HG03095 (cell line): ENCODE results near the gene ARID1B.

ENCODE experiments used
- ATAC-seq: cut with Tn5 transposase; IDR thresholded peaks from one replicate; pipeline ENCODE4 v1.9.1; 2021; ENCODE audit warnings: moderate library complexity; ENCODE audit not compliant: unreplicated experiment

The ARID1B gene

DNA sequence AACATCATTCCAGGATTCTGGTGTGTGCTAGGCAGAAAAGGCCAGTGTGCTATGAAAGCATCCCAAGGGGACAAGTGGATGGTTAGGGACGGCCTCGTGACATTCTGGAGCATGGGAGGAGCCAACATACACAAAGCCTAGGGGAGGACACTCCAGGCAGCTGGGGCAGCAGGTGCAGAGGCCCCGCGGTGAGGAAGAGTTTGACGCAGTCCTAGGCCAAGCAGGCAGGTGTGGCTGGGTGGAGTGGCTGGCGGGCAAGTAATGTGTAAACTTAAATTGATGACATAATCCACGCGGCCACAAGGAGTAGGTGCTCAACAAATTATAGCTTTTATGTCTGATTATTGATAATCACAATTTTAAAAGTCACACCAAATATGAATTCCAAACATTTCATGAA is 452.5 kb downstream of the ARID1B start:
- ATAC-seq: no peak

DNA sequence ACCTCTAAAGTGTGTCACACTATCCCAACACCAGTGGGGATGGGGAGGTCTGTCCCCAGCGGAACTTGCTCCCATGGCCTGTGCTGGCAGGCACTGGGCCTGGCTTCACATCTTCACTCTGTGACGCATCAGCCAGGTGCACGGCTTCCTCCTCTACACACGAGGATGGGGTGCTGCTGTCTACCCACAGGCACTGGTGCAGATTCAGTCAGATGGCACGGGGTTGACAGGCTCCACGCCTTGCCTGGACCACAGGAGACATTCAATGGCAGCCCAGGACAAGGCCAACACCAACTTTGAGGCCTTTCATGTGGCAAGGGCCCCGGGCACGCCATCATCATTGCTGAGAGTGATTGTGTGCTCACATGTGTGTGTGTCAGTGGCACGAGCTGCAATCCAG is 453.7 kb downstream of the ARID1B start:
- ATAC-seq: no peak

DNA sequence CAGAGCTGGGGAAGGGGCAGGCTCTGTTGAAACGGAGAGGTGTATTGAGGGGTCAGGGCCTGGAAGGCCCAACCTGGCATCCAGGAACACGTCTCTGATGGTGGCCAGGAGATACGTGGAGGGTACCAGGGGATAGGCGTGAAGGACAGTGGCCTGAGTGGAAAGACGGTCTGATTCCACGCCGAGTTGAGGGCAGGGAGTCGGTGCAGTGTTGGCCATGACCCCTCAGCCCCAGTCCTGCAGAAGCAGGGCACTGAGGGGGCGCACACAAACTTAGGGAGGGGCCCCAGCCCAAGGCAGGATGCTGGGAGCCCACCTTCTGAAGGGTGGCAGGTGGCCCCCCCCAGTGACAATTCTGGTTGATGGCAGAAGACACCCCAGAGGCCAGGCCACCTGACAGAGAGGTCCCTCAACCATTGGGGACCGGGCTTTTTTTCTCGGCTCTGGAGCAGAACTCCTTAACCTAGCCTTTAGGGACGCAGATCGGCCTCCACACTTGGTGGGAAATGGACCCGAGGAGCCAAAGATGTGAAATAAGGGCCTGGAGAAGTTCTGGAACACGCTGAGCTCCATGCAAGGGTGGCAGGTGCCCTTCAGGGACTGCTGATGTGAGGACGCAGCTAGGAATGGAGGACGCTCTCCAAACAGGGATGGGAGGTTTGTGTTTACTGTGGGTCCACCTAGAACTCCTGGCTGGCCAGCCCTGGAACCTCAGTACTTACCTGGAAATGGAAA is 455.1 kb downstream of the ARID1B start:
- ATAC-seq: no peak

GRCh38 chr6:157233156-157233555 is 456.0 kb downstream of the ARID1B start:
- ATAC-seq: no peak

DNA sequence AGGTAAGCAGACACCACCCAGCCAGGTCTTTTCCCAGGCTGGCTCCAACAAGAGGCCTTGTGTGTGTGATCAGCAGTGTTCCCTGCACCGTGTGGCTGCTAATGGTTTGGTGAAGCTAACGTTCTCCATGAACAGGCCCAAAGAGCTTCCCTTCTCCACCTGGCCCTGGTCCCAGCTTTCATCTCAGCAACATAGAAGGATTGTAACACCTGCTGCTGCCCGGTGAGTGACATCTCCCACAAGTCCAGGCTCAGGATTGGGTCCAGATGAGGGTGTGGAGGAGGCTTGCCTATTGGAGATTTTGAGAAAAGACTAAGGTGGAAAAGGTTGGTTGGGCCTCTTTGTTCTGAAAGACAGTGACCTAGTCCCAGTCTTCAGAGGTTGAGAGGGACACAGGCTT is 456.5 kb downstream of the ARID1B start:
- ATAC-seq: no peak

DNA sequence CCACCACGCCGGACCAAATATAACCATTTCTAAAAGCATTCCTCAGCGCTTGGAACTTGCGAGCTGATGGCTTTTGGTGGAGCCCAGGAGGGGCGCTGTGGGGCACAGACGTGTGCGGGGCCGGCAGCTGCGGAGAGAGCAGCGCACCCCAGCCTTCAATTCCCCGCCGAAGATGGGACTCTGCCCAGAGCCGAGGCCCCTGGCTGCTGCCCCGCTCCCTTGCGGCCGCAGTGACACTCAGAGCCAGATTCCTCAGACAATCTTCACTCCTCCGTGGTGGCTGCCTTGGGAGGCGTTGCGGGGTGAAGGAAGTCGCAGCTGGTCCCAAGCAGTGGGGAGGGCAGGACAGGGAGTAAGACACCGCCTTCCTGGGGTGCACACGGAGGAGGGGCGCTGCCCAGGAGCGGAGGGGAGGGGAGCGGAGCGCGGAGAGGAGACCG is 458.4 kb downstream of the ARID1B start:
- no peak for ATAC-seq

DNA sequence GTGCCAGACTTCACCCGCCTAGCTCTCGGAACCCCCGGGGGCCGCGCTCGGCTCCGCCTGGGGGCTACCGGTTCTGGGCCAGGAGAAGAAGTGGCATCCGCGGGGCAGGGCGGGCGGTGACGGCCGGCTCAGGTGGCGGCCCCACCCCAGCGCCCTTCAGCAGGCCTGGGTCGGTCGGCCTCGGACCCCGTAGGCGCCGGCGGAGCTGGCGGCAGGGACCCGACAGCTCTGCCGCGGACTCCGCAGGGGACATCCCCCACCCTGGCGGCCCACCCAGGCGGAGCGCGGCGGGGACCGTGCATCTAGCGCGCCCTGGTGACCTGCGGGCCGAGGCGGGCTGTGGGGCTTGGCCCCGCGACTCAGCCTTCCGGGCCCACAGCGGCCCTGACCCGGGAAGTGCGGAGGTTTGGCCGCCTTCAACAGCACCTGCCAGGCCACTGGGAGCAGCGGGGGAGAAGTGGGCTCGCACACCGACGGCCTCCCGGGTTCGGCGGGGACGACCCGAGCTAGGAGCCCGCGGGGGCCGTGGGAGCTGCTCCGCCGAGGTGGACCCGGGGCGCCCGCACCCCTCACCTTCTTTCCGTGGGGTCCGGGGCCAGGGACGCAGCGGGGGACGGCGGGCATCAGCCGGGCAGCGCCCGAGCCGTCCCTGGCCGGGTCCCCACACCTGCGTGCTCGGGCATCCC is 459.0 kb downstream of the ARID1B start:
- no peak for ATAC-seq

GRCh38 chr6:157238346-157238745 is 461.2 kb downstream of the ARID1B start:
- ATAC-seq: no peak

- no peak for ATAC-seq
Measured at GRCh38 chr6:157239148-157239547, 462.0 kb downstream of the ARID1B start.

DNA sequence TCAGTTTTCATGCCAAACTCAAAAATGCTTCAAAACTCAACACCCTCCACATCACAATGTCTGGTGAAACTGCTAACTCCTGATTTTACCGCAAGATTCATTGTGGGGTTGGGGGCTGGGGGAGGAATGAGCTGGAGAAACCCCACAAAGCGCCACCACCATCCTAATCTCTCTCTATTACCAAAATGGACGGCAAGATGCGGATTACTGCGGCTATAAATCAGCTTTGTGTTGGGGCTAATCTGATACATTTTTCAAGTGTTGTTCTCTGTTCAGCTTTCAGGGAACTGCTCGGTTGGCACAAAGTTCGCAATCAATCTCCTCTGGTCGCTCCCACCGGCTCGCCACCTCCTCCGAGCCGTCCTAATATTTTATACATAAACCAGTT is 462.5 kb downstream of the ARID1B start:
- no peak for ATAC-seq

GRCh38 chr6:157240059-157240959 is 463.1 kb downstream of the ARID1B start:
- no peak for ATAC-seq

DNA sequence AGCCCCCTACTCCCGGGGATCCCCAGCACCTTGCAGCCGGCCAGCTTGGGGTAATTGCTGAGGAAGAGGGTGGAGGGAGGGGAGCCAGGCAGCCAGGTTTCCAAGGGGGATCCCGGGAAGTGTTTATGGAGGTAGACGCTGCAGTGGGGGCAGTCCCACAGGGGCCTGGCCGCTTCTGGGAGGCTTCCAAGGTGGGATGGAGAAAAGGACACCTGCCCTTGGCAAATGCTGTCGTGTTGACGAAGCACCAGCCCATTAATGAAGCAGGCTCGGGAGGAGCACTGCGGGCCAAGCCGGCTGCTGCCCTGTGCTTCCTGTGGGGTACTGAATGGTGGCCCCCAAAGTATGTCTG is 463.8 kb downstream of the ARID1B start:
- ATAC-seq: no peak

- ATAC-seq: no peak
Measured at GRCh38 chr6:157242791-157243190, 465.6 kb downstream of the ARID1B start.

DNA sequence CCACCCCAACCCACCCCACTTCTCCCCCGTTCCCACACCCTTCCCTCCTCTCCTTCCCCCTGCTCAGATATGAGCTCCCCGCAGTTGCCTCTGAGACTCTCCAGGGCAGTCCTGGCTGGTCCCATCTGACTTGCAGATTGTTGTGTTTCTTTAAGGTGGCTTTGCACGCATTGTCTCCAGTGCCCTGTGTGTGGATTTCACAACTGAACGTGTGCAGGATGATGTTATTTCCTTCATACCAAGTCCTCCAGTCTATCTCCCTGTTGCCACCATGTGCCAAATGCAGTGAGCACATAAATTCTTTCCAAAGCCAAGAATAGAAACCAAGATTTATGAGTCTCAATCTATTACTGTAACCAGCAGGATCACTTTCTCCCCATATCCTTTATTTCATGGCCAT is 467.0 kb downstream of the ARID1B start:
- ATAC-seq: no peak

DNA sequence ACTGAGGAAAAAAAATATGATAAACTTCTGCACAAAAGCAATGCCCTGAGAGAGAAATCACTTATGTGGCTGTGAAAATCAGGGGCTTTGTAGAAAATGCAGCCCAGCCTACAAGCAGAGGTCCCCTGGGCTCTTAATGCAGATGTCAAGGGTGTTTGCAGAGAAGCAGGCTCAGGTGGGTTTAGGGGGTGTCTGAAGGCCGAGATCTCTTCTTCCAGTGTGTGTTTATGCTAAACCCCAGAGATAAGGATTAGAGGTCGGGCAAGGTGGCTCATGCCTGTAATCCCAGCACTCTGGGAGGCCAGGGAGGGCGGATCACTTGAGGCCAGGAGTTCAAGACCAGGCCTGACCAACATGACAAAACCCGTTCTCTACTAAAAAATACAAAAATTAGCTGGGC is 467.6 kb downstream of the ARID1B start:
- ATAC-seq: no peak

GRCh38 chr6:157245436-157245835 is 468.3 kb downstream of the ARID1B start:
- ATAC-seq: no peak

DNA sequence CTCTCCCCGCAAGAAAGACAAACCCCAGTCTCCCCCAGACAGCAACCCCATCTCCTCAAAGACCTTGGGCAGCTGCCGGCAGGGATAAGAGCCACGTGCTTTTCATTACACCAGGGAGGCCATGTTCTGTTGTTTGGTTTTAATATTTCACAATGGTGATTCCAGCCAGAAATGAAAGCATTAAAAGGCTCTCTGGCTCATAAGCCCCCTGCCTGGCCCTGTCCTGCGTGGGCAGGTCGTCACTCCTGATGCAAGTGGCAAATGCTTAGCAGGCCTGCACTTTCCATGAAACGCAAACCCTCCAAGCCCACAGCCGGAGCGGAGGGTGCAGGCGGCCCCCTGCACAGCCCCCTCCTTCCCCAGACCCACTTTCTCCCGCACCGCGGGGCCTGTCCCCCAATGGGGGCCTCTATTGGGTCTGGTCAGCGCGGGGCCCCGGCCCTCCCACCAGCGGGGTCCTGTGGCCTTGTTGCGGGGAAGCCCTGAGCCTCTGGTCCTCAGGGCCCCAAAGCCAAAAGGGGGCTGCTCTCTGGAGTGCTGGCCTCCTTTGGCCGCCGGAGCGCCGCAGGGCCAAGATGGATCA is 469.0 kb downstream of the ARID1B start:
- no peak for ATAC-seq

DNA sequence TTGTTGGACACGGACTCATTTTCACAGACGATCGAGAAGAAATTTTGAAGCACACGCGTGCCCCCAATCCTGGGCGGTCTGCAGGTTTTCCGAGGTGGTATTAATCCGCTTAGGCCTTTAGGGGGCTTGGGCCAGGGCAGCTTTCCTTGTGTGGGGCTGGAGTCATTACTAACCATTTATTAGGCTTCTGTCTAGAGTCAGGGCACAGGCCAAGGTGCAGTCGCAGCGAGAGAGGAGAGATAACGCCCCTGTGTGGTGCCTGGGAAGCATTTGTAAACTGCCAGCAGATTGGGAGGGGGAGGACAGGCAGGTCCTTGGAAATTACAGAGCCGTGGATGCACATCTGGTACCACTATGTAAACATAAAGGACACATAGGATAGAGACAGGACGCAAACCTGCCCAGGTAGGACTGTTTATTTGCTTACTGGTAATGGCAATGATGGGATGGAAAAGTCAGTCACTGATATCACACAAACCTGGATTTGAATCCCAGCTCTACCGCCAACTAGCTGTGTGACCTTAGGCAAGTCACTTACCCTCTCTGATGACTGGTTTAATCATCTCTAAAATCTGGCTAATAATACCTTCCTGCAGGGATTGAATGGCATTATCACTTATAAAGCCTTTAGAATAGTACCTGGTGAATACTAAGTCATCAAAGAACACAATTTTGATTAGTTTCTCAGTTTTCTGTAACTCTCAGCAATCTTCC is 469.8 kb downstream of the ARID1B start:
- no peak for ATAC-seq

DNA sequence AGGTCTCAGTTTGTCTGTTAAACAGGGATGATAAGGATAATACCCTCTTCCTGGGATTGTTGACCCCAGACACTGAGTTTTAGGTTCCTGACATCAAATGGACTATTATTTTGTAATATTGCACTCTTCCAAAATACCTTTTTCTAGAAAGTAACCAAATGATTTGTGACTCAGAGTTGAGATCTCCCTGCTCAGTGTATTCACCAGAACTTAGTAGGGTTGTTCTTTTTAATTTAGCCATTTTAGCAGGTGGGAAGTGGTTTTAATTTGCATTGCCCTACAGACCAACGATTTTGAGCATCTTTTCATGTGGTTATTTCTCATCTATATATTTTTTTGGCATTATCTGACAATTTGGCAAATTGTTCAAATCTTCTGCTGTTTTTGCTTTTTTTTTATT is 471.1 kb downstream of the ARID1B start:
- ATAC-seq: no peak

GRCh38 chr6:157249826-157250225 is 472.6 kb downstream of the ARID1B start:
- no peak for ATAC-seq
